Measurements from ENCODE around the gene ANO7.

ANO7 gene

GRCh38 chr2:241228081-241228859 is 39.8 kb downstream of the ANO7 start:
- DNase-seq (ENCODE audit: low spot score) = no peak

DNA sequence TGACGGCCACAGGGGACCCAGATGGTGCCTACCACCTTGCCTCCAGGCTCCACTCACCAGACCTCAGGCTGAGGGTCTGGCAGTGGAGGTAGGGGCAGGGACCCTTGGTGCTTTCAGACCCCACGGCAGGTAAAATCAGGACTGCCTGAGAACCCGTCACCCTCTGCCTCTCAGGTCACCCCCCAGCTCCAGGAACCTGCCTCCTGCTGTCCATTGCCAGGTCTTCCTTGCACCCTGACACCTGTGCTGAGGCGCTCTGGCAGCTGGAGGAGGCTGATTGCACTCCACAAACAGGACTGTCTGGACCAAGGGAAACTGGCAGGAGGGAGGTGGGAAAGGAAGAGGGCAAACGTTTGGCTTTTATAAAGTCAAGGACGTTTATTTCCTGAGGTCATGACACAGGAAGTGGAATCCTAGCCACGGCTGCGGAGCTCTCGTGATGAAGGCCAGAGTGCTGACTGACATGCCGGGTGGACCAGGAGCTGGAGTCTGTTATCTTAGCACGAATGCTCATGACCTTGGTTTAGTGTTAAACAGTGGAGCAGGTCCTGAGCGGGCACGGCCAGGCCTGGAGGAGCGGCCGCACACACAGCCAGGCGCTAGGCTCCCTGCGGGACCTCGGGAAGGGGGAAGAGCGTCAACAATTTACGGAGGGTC is 40.5 kb downstream of the ANO7 start:
- no peak for DNase-seq (ENCODE audit: low spot score)

DNA sequence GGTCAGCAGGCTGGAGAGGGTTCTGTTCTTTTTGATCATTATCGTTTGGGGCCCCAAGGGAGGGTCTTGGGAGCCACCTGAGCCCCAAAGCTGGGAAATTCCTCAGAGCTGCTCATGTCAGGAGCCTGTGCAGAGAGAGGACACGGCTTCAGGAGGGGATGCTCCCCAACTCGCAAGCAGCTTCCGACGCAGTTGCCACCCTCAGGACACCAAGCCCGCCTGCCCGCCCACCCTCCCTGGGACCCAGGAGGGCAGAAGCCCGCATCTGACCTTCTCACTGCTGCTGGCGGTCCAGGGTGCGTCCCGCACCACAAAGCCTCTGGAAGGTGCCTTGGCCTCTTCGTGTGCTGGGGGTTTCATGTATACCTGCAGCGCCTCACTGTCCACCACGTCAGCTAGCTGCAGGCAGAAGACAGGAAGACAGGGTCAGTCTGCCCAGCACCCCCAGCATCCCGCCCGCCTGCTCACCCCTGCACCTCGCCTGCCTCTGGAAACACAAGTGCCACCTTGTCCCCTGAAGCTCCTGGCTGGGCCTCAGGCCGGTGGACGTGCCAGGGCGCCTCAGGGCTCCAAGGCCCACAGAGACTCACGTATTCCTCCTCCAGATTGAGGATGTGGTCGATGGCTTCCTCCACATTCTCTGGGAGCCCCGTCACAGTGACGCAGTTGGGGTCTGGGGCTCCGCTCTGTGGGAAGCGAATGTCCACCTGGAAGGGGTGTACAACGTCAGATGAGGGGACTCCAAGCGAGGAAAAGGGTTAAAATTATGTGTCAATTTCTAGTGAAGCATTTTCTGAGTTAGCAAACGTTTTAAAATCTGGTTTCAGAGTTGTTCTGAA is 41.3 kb downstream of the ANO7 start:
- DNase-seq (ENCODE audit: low spot score) = no peak

- no peak for DNase-seq (ENCODE audit: low spot score)
Observed at GRCh38 chr2:241230435-241230834, 42.0 kb downstream of the ANO7 start.

GRCh38 chr2:241232736-241233575 is 44.5 kb downstream of the ANO7 start:
- no peak for DNase-seq (ENCODE audit: low spot score)

DNA sequence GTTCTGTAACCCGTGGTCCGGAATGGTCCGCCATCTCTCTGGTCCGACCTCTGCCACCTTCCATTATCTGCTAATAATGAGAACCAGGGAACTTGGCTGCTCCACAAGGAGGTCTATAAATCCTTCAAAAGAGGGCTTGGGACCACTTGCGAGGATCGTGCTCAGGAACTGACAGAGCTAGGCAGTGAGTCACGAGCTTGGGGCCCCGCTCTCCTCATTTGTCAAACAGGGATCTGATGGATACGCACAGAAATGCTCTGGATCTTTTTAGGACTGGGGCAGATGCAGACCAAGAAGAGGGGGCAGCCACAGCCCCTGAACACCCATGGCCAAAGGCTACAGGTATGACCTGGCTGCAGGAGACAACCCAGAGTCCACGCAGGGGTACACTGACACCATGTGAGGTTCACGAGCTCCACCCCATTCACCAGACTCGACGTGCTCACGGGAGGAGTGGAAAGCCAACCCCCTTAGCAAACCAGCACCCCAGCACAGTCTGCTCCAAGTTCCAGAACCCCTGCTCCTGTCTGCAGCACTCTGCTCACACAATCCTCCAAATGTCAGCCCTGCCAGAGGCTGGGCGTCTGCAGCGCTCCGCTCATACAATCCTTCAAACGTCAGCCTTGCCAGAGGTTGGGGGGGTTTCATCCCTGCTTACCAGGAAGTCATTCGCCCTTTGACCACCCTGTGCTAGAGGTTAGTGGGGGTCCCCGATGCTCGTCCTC is 45.8 kb downstream of the ANO7 start:
- DNase-seq (ENCODE audit: low spot score) = no peak

- no peak for DNase-seq (ENCODE audit: low spot score)
Observed at GRCh38 chr2:241234962-241235740, 46.7 kb downstream of the ANO7 start.

GRCh38 chr2:241235859-241236593 is 47.5 kb downstream of the ANO7 start:
- no peak for DNase-seq (ENCODE audit: low spot score)

DNA sequence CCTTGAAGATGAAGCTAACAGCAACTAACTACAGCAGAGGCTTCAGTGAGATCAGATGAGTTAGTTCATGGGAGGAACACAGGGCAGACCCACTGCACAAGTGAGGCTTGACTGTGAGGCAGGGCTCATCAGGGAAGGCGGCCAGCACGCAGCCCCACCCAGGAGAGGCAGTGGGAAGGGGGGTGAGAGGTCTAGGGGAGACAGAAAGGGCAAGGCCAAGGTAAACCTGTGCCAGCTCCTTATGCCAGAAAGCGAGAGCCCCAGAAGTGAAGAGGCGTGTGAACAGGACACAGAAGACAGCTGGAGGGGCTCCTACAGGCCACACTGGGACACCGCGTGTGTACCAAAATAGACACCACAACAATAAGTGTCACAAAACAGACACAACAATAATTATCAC is 48.6 kb downstream of the ANO7 start:
- DNase-seq (ENCODE audit: low spot score) = no peak

DNA sequence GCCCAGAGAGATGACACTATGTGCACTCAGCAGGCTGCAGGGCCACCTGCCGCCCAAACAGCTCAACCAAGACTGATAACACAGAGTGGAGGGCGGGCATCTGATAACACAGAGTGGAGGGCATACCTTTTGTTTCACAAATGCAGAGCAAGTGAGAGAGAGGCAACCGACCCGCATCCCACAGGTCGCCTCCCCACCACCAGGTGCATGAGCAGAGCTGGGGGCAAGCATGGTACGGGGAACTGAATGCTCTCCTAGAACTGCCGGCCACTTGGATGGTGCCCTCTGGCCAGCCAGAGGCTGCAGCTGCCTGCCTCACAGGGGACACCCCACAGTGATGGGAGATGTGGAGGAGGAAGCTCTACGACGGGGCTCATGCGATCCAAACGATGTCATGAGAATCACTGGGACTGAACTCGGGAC is 49.5 kb downstream of the ANO7 start:
- DNase-seq (ENCODE audit: low spot score) = no peak

DNA sequence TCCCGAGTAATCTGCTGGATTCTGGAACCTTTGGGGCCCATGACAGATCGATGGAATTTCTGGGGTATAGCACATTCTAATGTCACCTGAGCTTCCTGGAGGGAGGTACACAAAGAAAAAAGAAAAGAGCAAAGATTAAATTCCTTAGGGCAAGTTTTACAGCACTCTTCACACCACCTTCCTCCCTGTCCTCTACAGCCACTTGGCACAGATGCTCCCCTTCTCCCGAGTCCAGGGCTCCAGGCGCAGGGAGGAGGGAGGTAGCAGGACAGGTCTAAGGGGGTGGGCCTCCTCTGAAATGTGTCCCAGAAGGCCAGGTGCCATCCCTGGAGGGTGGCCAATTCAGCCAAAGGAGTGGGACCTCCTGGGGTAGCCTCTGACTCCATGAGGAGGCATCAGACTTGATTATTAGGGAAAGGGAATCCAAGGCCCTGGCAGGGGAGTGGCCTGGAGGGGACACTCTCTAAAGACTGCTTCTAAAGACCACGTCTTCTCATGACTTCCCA is 50.3 kb downstream of the ANO7 start:
- no peak for DNase-seq (ENCODE audit: low spot score)

- no peak for DNase-seq (ENCODE audit: low spot score)
Observed at GRCh38 chr2:241239552-241240202, 51.2 kb downstream of the ANO7 start.

DNA sequence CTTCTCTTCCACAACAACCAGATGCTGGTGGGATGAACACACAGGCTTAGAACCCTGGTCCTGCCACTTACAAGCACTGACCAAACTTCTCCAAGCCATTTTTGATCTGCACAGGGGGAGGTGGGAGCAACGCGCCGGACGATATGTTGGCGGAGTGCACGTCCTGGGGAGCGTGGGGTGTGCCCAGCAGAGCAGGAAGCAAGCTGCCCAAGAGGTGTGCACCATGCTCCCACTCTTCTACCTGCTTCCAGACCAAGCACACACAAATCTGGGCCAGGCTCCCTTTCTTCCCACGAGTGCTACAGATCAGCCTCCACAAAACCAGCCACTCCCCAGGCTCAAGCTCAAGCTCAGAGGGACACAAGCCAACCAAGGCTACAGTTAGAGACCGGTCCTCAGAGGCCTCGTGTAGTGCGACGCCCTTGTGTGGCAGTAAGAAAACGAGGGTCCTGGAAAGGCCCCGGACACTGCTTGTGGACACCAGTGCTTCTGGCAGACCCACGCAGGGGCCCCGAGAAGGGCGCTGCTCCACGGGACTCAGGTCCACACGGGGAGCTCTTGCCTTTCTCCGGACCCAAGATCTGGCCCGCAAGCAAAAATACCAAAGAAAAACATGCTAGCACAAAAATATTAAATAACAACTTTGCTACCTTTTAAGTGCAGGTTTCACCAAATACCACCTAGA is 52.0 kb downstream of the ANO7 start:
- no peak for DNase-seq (ENCODE audit: low spot score)

DNA sequence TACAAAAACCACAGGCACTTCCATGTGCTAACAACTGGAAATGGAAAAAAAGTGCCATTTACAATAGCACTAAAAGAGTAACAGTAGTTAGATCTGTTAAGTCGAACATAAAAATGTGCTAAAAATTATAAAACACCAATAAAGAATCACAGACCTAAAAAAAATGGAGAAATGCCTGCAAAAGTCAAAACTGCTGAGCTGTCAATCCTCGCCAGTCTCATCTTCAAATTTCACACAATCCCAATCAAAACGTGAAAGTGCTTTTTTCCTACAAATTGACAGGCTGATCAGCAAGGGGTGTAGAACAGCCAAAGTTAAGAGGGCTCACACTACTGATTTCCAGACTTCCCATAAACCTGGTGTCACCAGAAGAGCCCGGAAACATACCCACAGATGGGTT is 53.2 kb downstream of the ANO7 start:
- no peak for DNase-seq (ENCODE audit: low spot score)

- DNase-seq (ENCODE audit: low spot score) = no peak
Observed at GRCh38 chr2:241242306-241242705, 53.8 kb downstream of the ANO7 start.

DNA sequence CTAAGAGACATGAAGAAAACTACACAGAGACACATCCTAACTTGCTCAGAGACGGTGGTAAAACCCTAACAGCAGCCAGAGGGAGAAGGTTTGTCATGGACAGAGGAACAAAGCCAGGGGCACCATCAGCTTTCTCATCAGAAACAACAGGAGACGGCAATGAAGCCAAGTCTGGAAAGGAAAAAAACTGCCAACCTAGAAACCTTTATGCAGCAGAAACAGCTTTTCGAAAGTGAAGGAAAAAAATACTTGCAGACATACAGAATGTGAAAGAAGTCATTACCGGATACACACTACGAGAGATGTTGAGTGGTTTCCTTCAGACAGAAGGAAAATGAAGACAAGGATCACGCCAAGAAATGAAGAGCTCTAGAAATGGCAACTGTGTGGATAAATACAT is 55.9 kb downstream of the ANO7 start:
- DNase-seq (ENCODE audit: low spot score) = no peak

DNA sequence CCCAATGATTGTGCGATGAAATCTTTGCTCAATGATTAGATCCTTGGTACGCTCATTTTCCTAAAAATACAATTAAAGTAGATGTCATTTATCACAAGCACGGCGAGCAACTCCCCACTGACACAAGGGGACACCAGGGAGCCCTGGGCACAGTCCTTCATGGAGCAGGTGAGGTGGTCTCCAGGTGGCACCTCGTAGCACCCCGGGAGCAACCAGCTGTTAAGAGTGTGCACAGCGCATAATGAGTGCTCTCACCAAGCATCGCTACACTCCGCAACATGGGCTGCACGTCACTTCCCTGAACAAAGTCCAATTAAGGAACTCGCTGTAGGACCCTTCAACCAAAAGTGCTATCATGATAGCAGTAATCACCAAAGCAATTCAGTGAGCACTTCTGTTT is 59.8 kb downstream of the ANO7 start:
- DNase-seq (ENCODE audit: low spot score) = no peak

DNA sequence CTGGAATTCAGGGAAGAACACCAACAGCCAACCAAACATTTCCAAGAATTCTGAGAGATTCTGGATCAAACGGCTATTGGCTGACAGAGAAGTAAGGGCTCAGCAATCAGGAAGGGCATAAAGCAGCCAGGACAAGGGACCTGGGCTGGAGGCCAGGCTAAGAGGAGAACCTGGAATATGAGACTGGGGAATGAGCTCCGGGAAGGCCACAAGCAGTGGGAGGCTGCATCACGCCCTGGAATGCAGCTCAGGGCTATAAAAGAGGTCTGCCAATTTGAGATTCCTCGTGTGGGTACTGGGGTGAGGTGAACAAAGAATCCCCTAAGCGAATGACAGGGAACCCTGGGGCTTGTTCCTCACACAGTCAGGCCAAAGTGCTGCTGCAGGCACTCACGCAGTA is 60.4 kb downstream of the ANO7 start:
- DNase-seq (ENCODE audit: low spot score) = no peak
